WTC11 (cell line): ENCODE results near the gene TREML1. TPM values are rescaled to one million over a fixed set of nuclear protein-coding genes. Genes with fewer than 3 reads are reported as not detected.
A peak's percentile ranks its signal among the peaks of the same experiment; 100 is the strongest.

Experiments
- ATAC-seq: fragments of 200-7000 bp; cut with Tn5 transposase; 2 replicates; pipeline ENCODE4 v1.10.0; 2021; ENCODE audit warnings: mild to moderate bottlenecking, moderate library complexity
- CTCF ChIA-PET: fragments of 300-600 bp; sonication (Branson Sonifier 250); formaldehyde crosslinking; loops from one replicate; lab custom pipeline; 2021; ENCODE audit warnings: antibody characterized with exemption; lab: Charles Lee
- POLR2A ChIA-PET: fragments of 350-600 bp; sonication (Branson Sonifier 250); formaldehyde crosslinking; loops from one replicate; lab custom pipeline; 2021; ENCODE audit warnings: antibody characterized with exemption; lab: Charles Lee
- DNase-seq: peaks from one replicate; pipeline ENCODE4 v3.0.0; 2021; ENCODE audit warnings: low spot score
- H3K27ac Mint-ChIP-seq: 2 replicates; pipeline ENCODE4 v1.8.0; 2021; ENCODE audit warnings: mixed read lengths
- H3K27me3 Mint-ChIP-seq: 2 replicates; pipeline ENCODE4 v1.8.0; 2021; ENCODE audit warnings: low read depth, mild to moderate bottlenecking, moderate library complexity, mixed read lengths
- H3K36me3 Mint-ChIP-seq: 2 replicates; pipeline ENCODE4 v1.8.0; 2021; ENCODE audit warnings: mixed read lengths
- H3K4me1 Mint-ChIP-seq: 2 replicates; pipeline ENCODE4 v1.8.0; 2022; ENCODE audit warnings: mixed read lengths
- H3K4me3 Mint-ChIP-seq: 2 replicates; pipeline ENCODE4 v1.8.0; 2021; ENCODE audit warnings: mild to moderate bottlenecking, moderate library complexity, mixed read lengths
- H3K9me3 Mint-ChIP-seq: 2 replicates; pipeline ENCODE4 v1.8.0; 2021; ENCODE audit warnings: mixed read lengths
- AFF4 ChIP-seq: sonication (generic); formaldehyde crosslinking; IDR thresholded peaks from 2 replicates; pipeline ENCODE4 v1.8.1; 2023; ENCODE audit warnings: mild to moderate bottlenecking, missing genetic modification reagents, borderline replicate concordance
- ELF4 ChIP-seq: sonication (generic); formaldehyde crosslinking; IDR thresholded peaks from 2 replicates; pipeline ENCODE4 v1.8.1; 2022; ENCODE audit warnings: low read depth, mild to moderate bottlenecking, moderate library complexity, missing genetic modification reagents
- FOXK1 ChIP-seq: sonication (generic); formaldehyde crosslinking; IDR thresholded peaks from 2 replicates; pipeline ENCODE4 v1.8.0; 2022; ENCODE audit warnings: mild to moderate bottlenecking, moderate library complexity, missing genetic modification reagents
- IRF2 ChIP-seq: sonication (generic); formaldehyde crosslinking; IDR thresholded peaks from 2 replicates; pipeline ENCODE4 v1.8.0; 2022; ENCODE audit warnings: low read depth, missing genetic modification reagents, borderline replicate concordance
- MAX ChIP-seq: sonication (generic); formaldehyde crosslinking; IDR thresholded peaks from 2 replicates; pipeline ENCODE4 v1.8.0; 2022; ENCODE audit warnings: mild to moderate bottlenecking, missing genetic modification reagents
- MYBL2 ChIP-seq: sonication (generic); formaldehyde crosslinking; IDR thresholded peaks from 2 replicates; pipeline ENCODE4 v1.8.1; 2023; ENCODE audit warnings: mild to moderate bottlenecking, moderate library complexity, missing genetic modification reagents
- NFATC4 ChIP-seq: fragments of 250-450 bp; sonication (Bioruptor Pico); IDR thresholded peaks from 2 replicates; pipeline ENCODE4 v1.9.0; 2021; ENCODE audit warnings: mild to moderate bottlenecking
- NR2C2 ChIP-seq: sonication (generic); formaldehyde crosslinking; IDR thresholded peaks from 2 replicates; pipeline ENCODE4 v1.8.0; 2022; ENCODE audit warnings: mild to moderate bottlenecking, missing genetic modification reagents
- NR3C1 ChIP-seq: sonication (generic); formaldehyde crosslinking; conservative IDR thresholded peaks from 2 replicates; pipeline ENCODE4 v1.8.1; 2023; ENCODE audit warnings: low read depth, mild to moderate bottlenecking, missing genetic modification reagents
- OVOL2 ChIP-seq: fragments of 250-450 bp; sonication (Bioruptor Pico); IDR thresholded peaks from 2 replicates; pipeline ENCODE4 v1.9.0; 2021; ENCODE audit warnings: mild to moderate bottlenecking, borderline replicate concordance
- PRRX2 ChIP-seq: fragments of 250-450 bp; sonication (Bioruptor Pico); IDR thresholded peaks from 2 replicates; pipeline ENCODE4 v1.8.0; 2021; ENCODE audit warnings: mild to moderate bottlenecking
- USF1 ChIP-seq: sonication (generic); formaldehyde crosslinking; IDR thresholded peaks from 2 replicates; pipeline ENCODE4 v1.8.0; 2022; ENCODE audit warnings: mild to moderate bottlenecking, missing genetic modification reagents
- USF2 ChIP-seq: sonication (generic); formaldehyde crosslinking; IDR thresholded peaks from 2 replicates; pipeline ENCODE4 v1.8.1; 2023; ENCODE audit warnings: mild to moderate bottlenecking, missing genetic modification reagents, moderate library complexity
- ZNF138 ChIP-seq: sonication (generic); formaldehyde crosslinking; conservative IDR thresholded peaks from 2 replicates; pipeline ENCODE4 v1.8.1; 2022; ENCODE audit warnings: mild to moderate bottlenecking, moderate library complexity, missing genetic modification reagents
- ZNF396 ChIP-seq: fragments of 250-450 bp; sonication (Bioruptor Pico); IDR thresholded peaks from 2 replicates; pipeline ENCODE4 v1.8.0; 2021; ENCODE audit warnings: mild to moderate bottlenecking, moderate library complexity, borderline replicate concordance
- ZNF512 ChIP-seq: sonication (generic); formaldehyde crosslinking; IDR thresholded peaks from 2 replicates; pipeline ENCODE4 v1.8.1; 2022; ENCODE audit warnings: missing genetic modification reagents, borderline replicate concordance
- ZNF671 ChIP-seq: fragments of 250-450 bp; sonication (Bioruptor Pico); IDR thresholded peaks from 2 replicates; pipeline ENCODE4 v1.8.0; 2021; ENCODE audit warnings: mild to moderate bottlenecking
- ZSCAN18 ChIP-seq: fragments of 250-450 bp; sonication (Bioruptor Pico); IDR thresholded peaks from 2 replicates; pipeline ENCODE4 v2.1.2; 2022; ENCODE audit warnings: mild to moderate bottlenecking, moderate library complexity
- total RNA-seq: library from RNA; stranded (reverse); gene quantifications from 3 replicates; pipeline ENCODE4 v1.2.3, GENCODE V29; 2021

The TREML1 gene
- total RNA-seq, 1 experiment from 2014 or later = not detected

- ChIA-PET POLR2A (no interaction called here), CTCF (no interaction called here)
- H3K27me3 Mint-ChIP-seq = peaks cover 4% of the 10 kb centered on the region; the same call in 1 of the 2 replicates
- no peak for DNase-seq
- H3K9me3 Mint-ChIP-seq = no peaks in the 10 kb centered on the region
- TF ChIP-seq ZNF512 (CRISPR knock-in tag) (no peak), MYBL2 (CRISPR knock-in tag) (no peak), AFF4 (CRISPR knock-in tag) (no peak), PRRX2 (CRISPR knock-in tag) (no peak), ZNF396 (CRISPR knock-in tag) (no peak), NR3C1 (CRISPR knock-in tag) (no peak), NFATC4 (CRISPR knock-in tag) (no peak), ELF4 (CRISPR knock-in tag) (no peak), OVOL2 (CRISPR knock-in tag) (no peak), ZNF138 (CRISPR knock-in tag) (no peak), MAX (CRISPR knock-in tag) (no peak), USF2 (no peak), IRF2 (CRISPR knock-in tag) (no peak), ZNF671 (CRISPR knock-in tag) (no peak), ZSCAN18 (CRISPR knock-in tag) (no peak), NR2C2 (CRISPR knock-in tag) (no peak), FOXK1 (CRISPR knock-in tag) (no peak), USF1 (CRISPR knock-in tag) (no peak)
- ATAC-seq = peak; percentile 40
- H3K27ac Mint-ChIP-seq = no peak within 1 kb of the TSS
- no peaks in the 10 kb centered on the region for H3K36me3 Mint-ChIP-seq
- no peaks in the 10 kb centered on the region for H3K4me1 Mint-ChIP-seq
- no peak within 1 kb of the TSS for H3K4me3 Mint-ChIP-seq
Observed at GRCh38 chr6:41162687-41163418, 8.7 kb upstream of the TREML1 start, which contains the start of gene TREM2. Gene TREM2, minus strand, starts transcription at chr6:41163116. Its CDS starts 34 bp downstream, at chr6:41163082.
